Activated naive CD4-positive, alpha-beta T cell treated with anti-CD3 and anti-CD28 coated beads, Interleukin-2, amount 50 U/mL, for 16 hours (primary cell): ENCODE measurements around the gene SLC26A5.
"Not testable (repeated sequence)": the region's sequence is repeated elsewhere in the genome, so short reads cannot be mapped to it uniquely, and the experiment has no call there.

Experiments used
- DNase-seq: peaks from one replicate; pipeline ENCODE4 v3.0.0-alpha.2; 2020

Gene SLC26A5, protein sequence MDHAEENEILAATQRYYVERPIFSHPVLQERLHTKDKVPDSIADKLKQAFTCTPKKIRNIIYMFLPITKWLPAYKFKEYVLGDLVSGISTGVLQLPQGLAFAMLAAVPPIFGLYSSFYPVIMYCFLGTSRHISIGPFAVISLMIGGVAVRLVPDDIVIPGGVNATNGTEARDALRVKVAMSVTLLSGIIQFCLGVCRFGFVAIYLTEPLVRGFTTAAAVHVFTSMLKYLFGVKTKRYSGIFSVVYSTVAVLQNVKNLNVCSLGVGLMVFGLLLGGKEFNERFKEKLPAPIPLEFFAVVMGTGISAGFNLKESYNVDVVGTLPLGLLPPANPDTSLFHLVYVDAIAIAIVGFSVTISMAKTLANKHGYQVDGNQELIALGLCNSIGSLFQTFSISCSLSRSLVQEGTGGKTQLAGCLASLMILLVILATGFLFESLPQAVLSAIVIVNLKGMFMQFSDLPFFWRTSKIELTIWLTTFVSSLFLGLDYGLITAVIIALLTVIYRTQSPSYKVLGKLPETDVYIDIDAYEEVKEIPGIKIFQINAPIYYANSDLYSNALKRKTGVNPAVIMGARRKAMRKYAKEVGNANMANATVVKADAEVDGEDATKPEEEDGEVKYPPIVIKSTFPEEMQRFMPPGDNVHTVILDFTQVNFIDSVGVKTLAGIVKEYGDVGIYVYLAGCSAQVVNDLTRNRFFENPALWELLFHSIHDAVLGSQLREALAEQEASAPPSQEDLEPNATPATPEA

DNA sequence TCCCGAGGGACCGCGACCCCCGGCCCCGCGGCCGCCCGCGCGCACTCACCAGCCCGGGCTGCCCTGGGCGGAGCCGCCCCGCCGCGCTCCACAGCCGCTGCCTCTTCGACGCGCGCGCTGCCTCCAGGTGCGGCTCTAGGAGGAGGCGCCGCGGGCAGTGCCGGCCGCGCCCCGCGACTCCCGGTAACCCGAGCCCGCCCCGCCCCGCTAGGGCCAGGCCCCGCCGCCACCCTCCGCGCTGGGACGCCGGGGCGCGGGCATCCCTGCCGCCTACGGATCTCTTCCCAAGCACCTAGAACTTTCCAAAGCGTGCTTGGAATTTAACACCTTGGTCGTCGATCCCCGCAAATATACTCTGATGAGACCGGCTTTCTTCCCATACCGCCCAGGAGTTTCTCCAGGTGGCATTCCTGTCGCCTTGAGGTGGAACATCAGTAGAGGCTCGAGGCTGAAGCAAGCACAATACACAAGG, at the start of gene SLC26A5:
Gene SLC26A5, minus strand, starts transcription at position 159 of the 472 bp plus-strand sequence. CDS start 24,693 bp downstream, outside the sequence.
- no peak for DNase-seq

DNA sequence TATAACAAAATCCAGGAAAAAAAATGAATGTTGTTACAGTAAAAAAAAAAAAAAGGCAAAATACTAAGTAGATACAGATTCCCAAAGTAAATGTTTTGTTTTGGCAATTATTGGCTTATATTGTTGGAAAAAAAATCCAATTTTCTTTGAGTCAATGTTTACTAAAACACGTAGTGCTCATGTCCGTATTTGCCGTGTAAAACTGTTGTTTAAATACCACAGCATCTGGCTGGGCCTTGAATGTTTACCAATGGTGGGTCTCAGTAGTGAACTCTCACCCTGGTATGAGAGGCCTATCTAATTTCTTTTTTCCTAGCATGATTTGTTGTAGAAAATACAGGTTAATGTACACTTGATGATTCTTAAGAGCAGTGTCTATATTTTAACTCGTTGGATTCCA, 41.4 kb upstream of the SLC26A5 start:
- no peak for DNase-seq

DNA sequence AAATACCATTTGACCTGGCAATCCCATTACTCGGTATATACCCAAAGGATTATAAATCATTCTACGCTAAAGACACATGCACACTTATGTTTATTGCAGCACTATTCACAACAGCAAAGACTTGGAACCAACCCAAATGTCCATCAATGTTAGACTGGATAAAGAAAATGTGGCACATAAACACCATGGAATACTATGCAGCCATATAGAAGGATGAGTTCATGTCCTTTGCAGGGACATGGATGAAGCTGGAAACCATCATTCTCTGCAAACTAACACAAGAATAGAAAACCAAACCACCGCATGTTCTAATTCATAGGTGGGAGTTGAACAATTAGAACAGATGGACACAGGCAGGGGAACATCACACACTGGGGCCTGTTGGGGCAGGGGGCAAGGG, 40.9 kb upstream of the SLC26A5 start:
- not testable (repeated sequence) for DNase-seq

DNA sequence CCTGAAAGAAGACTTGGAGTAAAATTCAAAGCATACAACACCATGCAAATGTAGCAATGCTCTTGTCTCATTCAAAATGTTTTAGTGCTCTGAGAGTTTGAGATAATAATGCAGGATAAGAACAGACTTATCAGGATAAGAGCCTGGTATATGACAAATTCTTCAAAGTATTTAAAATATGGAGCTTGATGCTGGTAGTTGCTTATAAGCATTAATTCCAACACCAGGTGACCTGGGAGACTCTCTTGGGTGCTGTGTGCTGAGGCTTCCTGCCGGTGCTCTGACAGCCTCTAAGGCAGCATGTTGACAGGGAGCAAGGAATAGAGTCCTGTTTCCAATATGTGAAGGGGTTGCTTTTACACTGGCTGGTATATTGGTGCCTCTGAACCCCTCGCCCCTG, 34.8 kb upstream of the SLC26A5 start:
- no peak for DNase-seq

DNA sequence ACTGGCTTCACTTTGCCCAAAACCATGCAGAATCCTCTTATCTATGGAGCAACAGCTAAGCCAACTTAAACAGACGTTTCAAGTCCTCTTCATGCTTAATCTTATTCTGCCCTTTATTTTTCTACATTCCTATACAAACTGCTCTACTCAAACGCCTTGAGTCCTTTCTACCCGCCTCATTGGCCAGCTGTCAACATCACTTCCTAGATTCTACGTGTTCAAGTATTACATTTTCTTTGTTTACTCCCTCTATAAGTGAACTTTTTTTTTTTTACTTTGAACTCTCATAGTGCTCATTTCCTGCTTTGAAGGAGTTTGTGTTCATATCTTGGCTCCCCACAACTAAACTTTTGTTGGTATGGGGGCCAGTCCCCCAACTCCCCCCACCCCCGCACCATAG, 28.9 kb upstream of the SLC26A5 start:
- no peak for DNase-seq

DNA sequence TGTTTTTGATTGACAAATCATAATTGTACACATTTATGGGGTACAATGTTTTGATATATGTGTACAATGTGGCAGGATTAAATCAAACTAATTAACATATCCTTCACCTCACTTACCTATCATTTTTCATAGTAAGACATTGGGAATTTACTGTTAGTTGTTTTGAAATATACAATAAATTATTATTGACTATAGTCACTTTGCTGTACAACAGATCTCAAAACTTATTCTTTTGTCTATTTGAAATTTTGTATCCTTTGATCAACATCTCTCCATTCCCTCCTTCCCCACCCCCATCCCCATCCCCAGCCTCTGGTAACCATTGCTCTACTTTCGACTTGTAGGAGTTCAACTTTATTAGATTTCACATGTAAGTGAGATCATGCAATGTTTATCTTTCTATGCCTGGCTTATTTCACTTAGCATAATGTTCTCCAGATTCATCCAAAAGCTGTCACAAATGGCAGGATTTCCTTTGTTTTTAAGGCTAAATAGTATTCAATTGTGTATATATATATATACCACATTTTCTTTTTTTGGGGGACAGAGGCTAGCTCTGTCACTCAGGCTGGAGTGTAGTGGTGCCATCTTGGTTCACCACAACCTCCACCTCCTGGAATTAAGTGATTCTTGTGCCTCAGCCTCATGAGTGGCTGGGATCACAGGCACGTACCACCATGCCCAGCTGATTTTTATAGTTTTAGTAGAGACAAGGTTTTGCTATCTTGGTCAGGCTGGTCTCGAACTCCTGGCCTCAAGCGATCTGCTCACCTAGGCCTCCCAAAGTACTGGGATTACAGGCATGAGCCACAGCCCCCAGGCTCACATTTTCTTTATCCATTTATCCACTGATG, 23.3 kb upstream of the SLC26A5 start:
- DNase-seq: no peak

DNA sequence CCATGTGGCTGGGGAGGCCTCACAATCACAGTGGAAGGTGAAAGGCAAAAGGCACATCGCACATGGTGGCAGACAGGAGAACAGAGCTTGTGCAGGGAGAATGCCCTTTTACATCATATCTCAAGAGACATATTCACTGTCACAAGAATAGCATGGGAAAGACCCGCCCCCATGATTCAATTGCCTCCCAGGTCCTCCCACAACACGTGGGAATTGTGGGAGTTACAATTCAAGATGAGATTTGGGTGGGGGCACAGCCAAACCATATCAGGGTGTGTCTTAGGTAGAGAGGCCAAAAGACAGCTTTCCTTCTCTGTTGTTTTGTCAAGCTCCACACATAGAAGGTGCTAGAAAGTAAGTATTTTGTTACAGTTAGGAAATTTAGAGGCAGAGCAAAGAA, 20.8 kb upstream of the SLC26A5 start:
- no peak for DNase-seq

DNA sequence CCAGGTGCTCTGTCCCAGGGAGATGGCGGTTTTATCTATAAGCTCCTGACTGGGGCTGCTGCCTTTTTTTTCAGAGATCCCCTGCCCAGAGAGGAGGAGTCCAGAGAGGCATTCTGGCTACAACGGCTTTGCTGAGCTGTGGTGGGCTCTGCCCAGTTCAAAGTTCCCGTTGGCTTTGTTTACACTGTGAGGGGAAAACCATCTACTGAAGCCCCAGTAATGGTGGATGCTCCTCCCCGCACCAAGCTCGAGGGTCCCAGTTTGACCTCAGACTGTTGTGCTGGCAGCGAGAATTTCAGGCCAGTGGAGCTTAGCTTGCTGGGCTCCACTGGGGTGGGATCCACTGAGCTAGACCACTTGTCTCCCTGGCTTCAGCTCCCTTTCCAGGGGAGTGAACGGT, 16.4 kb upstream of the SLC26A5 start:
- DNase-seq: no peak

DNA sequence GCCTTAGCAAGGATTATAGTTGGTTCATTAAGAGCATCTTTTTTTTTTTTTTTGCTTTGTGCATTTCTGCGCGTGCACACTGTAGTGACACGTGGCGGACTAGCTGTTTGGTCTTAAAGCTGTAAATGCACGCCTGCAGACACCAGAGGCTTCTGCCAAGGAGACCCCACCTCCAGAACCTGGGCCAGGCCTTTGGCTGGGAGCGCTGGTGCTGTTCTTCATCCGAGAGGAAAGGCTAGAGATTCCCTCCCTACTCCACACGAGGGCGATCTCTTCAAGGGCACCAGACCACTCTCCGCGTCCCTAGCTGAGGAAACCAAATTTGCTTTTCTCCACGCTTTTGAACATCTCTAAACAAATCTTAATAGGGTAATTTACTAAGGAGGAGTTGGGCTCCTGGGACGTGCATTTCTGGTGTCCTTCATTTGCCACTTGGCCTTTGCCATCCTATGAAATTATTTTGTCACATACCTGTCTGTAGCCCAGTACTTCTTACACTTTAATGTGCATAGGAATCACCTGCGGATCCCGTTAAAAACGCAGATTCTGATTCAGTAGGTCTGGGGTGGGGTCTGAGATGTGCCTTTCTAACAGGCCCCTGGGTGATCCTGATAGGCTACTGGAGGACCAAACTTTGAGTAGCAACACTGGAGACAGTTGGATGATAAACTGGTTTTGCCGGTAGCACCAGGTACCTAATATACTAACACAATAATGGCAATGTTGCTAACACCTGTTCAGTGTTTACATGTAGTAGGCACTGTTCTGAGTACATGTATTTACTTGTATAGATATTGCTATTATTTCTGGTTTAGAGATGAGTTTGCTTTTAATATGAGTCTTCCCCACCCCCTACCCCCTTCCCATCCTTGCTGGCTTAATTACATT, 1.3 kb upstream of the SLC26A5 start:
- peak; percentile 26 for DNase-seq

DNA sequence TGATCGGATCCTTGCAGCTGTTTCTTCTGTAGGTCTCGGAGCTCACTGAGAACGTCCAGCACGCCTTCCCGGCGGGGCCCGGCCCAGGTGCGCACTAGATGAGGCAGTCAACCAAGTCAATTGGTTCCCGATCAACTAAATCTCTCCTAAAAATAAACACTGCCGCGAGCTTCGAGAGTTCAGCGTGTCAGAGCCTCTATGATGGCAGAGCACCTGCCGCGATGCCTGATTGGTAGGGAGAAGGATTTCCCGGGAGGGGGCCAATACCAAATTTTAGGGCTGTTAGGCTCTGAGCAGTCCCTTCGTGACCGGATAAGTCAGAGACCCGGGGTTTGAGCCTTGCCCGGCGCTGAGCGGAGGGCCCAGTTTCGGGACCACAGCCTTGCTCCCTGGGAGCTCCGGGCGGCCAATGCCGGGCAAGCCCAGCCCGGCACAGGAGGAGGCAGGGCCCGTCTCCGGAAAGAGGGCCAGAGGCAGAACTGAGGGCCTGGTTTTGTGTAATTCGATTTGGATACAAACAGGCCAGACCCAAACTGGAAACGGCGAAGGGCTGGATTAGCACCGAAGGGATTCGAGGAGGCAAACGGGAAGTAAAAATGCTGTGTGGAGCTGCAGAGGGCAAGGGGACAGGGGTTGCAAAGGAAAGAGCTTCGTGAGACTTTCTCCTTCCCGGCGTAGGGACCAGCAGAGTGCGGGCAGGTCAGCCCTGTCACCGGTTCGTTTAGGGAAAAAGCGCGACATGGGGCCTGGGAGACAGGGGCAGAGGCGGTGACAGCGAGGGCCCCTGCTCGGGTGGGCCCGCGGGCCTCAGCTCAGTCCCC, 569 bp downstream of the SLC26A5 start:
- DNase-seq: no peak

DNA sequence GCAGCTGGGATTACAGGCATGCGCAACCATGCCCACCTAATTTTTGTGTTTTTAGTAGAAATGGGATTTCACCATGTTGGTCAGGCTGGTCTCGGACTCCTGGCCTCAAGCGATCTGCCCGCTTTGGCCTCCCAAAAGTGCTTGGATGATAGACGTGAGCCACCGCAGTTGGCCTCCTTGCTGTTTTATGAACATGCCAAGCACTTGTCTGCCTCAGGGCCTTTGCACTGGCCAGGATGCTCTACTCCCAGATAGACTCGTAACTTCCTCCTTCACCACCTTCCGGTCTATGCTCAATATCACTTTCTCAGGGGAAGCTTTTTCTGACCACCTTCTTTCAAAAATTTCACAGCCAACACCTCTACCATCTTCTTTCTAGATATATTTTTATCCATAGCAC, 6.3 kb downstream of the SLC26A5 start:
- no peak for DNase-seq

DNA sequence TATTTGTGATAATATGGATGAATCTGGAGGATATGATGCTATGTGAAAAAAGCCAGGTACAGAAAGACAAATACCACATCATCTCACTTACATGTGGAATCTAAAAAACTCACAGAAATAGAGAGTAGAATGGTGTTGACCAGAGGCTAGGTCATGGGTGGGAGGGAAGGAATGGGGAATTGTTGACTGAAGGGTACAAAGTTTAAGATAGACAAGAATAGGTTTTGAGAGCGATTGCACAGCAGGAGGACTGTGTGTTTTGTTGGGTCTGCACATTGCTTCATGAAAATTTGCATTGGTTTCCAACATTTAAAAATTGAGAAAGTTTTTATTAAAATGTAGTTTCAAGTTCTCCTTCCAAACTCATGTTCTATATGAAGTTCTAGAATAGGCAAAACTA, 8.4 kb downstream of the SLC26A5 start:
- no peak for DNase-seq

DNA sequence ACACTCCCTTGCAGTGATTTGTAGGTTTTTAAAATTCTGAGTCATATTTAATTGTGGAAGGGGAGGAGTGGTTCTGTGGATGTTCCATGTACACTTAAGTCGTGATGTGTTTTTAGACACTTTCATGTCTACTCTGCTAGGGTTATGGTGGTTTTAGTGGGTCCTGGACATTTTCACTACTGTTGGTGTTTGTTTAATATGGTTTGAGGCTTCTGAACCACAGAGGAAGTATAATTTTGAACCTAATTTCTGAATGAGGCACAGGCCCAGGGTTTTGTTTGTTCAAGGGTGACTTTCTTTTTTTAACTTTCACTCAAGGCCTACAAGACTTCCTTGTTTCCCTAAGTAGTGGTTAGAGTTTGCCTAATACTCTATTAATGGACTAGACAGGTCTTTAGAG, 13.3 kb downstream of the SLC26A5 start:
- DNase-seq: no peak

DNA sequence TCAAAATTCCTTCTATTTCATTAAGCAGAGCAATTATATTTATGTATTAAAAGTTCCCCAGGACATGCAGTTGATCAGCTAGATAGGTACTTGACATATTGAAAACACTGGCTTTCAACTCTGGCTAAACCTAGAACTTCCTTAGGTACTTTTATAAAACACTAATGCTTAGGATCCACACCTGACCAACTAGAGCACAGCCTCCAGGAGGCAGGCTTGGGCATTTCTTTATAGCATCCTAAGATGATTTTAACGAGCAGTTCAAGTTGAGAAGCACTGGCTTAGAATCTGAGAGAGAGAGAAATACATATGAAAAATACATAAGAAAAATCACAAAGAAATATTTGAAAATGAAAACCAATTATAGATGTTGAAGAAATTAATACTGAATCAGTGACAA, 20.8 kb downstream of the SLC26A5 start:
- no peak for DNase-seq

DNA sequence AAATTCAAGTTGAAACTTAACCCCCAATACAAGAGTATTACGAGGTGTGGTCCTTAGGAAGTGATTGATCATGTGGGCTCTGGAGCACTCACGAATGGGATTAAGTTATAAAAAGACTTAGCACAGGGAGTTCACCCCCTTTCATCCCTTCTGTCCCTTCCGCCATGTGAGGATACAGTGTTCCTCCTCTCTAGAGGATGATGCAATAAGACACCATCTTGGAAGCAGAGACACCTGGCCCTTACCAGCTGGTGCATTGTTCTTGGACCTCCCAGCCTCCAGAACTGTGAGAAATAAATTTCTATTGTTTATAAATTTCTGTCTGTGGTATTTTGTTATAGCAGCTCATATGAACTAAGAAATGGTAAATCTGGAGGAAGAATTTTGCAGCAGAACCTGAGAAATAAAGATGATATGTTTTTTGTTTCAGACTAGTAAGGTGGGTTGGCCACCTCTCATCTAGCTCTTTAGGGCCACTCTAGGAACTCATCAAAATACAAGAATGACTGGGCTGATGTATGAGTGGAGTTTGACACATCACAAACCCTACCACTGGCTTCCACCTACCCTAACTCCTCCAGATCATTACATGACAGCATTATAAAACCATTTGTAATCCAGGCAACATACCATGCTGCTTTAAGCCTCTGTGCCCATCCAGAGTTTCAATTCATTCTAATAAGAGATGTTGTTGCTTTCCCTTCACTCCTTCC, 22.4 kb downstream of the SLC26A5 start:
- no peak for DNase-seq

DNA sequence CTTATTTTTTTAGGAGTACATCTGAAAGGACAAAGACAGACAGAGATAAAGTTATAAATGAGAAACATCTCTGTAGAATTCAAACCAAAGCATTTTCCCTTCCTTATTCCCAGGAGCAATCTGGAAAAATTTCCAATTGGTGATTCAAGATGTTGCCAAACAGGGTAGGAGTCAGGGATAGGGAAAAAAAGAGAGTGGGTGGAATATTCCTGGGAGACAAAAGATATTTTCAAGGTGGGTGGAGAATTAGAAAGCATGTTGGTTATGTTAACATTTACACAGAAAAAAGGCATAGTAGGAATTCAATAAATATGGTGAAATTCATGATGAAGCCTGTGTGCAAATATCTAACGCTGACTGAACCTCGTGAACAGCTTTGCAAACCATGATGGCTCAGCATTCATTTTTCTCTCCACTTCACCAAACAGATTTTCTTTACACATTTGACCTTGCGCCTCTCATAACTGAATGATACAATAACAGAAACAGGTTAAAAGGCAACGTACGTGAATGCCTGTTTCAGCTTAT, 25.1 kb downstream of the SLC26A5 start:
- DNase-seq: no peak

DNA sequence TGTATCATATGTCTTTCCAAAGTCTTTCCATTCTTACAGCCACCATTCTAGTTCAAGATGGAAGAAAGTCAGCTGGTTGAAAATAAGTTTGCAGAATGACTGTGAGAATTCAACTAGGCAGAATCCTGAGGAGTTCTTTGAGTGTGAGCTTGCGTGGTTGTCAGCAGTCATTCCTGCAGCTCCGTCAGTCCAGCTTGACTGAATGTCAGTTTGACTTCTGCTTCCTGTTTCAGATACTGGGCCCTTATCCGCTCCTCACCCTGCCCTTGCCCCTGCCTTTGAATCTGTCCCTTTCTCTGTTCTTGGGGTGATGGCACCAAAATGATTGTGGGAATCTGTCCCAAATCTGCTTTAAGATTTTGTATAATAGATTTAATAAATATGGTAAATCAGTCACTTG, 27.8 kb downstream of the SLC26A5 start:
- no peak for DNase-seq

DNA sequence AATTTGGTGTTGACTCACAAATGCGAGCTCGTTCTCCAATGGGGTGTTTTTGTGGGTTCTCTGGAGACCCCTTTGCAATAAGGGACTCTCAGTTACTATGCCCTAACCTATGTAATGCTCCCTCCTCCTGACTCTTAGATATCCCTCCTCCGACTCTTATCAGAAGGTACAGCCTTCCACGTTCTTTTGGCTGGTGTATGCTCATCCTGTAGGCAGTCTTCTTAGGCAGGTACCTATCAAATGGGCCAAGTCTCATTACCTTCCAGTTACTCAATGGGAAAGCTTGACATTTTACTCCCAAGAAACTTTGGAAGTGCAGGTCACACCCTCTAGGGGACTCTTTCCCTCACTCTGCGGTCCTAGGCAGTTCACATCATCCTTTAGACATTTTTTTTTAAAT, 32.6 kb downstream of the SLC26A5 start:
- no peak for DNase-seq

DNA sequence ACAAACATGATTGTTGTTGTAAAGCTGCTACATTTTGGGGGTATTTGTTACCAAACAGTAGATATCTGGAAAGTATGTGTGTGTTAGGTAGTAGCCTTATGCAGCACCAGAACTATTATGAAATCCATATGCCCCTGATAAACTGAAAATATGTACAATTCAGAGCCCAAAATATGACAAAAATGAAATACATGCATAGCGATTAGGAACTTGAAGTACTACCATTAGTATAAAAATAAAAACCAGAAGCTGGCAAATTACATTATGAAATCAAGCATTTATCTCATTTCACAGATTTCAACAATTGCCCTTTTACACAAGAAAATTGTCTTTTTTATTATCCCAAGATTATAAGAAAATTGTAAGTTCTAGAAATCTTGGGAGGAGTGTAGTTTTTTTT, 33.9 kb downstream of the SLC26A5 start:
- no peak for DNase-seq
